NCI-H2227 treated with DMSO at 0.1 percent for 48 hours (cell line): ENCODE data around the gene MYO18B.

ENCODE experiments used
- DNase-seq: peaks from one replicate; lab custom pipeline; 2025; lab: John Stamatoyannopoulos, UW

The MYO18B gene

DNA sequence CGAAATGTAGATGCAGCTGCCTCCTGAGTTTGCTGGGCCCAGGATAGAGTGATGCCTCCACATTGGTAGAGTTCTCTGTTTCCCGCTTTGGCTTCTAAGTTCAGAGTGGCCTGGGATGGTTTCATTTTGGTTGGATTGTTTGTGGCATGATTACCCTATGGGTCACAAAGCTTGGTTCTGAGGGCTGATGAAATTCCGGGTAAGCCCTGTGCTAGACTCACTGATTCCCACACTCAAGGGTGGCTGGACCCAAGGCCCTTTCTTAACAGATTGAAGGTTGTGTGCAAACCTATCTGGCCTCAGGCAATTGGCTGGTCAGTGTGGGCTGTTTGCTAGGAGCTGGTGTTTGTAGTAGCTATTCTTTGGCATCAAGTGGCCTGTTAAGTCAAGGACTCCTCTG, 158.4 kb downstream of the MYO18B start:
- DNase-seq, result no peak

DNA sequence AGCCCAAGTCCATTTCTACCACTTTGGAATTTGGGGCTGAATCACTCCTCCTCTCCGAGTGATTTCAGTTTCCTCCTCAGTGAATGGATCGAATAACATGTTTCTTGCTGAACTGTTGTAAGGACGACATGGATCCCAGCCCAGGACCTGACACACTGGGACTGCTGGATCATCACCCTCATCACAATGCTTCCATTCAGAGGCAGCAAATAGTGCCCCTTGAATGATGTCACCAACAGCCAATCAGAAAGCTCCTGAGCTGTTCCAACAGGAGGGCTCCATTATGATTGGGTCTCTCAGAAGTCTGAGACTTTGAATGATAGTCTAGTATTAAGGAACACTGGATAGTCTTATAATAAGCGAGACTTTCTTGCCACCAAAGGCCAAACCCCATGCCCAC, 158.9 kb downstream of the MYO18B start:
- no peak for DNase-seq

DNA sequence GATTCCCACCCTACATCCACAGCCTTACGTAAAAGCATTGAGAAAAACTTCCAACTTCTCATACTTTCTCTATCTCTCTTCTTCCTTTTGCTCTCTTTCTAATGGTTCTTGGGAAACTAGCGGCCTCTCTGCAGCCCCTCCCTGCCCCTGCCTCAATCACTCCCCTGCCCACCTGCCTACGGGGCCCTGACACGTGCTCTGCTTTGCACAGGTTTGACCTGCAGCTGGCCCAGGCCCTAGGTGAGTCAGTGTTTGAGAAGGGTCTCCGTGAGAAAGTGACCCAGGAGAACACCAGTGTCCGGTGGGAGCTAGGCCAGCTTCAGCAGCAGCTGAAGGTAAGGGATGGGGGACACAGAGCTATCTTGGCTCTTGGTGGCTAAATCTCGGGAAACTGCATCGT, 160.4 kb downstream of the MYO18B start:
- DNase-seq, result no peak

DNA sequence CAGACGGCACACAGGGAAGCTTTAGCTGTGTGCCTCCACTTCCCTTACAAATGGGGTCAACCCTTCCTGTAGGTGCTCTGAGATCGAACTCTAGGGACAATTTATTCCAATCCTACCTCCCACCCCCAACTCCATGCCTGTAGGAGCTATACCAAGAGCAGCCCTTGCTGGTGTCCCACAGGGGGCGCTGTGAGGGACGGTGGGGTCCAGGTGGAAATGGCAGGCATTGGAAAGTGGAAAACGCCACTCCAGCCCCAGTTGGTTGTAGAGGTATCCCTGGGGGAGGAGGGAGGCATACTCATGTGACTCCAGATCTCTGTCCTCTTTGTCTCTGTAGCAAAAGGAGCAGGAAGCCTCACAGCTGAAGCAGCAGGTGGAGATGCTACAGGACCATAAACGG, 161.3 kb downstream of the MYO18B start:
- DNase-seq, result no peak

DNA sequence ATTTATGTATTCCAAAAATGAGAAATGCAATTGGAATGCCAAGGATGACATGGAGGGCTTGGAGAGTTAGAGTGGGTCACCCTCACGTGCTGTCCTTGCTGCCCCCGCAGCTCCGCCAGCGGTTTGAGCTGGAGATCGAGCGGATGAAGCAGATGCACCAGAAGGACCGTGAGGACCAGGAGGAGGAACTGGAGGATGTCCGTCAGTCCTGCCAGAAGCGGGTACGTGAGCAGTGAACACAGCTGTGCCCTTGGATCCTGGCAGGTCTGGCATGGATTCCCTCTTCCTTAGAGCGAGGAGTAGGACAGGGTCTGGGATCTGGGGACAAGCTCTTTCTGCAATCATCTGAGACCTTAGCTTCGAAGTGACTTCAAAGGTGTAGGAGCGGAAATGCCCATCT, 166.2 kb downstream of the MYO18B start:
- DNase-seq, result no peak

DNA sequence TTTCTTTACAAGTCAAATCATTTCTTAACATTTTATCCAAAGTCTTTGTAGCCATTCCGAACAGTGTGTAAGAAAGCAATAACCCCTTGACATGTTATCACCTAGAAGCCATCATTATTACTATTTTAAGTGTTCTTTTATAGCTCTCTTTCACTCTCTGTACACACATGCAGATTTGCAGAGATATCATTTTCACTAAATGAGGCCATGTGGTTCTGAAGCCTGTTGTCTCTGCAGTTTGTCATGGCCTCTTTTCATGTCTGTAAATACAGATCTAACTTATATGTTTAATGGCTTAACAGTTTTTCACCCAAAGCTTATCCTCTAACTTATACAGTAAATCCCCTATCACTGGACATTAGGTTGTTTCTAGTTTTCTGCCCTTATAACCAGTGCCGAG, 166.8 kb downstream of the MYO18B start:
- DNase-seq, result no peak

DNA sequence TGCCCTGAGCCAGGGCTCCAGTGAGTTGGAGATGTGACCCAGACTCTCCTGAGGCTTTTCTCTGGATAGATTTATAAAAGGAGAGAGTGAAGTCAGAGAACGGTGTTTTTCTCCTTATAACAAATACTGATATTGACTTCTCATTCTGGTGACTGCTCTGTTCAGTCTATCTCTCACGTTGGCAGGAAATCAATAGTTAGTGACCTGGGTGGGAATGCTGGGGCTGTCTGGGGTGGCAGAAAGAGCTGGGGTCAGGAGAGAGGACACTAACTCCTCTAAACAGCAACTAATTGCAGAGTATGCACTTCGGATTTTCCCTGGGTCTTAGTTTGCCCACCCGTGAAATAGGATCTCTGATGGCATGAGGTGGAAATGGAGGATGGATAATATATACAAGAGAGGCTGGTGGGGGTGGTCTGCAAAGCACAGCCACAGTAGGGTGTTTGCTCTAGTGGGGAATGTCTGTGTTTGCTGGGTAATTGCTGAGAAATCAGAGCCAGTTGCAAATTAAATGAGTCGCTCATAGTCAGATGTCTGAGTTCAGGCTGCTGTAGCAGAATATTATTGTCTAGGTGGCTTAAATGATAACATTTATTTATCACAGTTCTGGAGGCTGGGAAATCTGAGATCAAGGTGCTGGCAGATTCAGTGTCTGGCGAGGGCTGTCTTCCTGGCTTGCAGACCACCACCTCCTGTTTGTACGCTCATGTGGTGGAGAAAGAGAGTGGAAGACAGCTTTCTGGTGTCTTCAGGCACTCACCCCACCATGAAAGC, 167.8 kb downstream of the MYO18B start:
- no peak for DNase-seq

DNA sequence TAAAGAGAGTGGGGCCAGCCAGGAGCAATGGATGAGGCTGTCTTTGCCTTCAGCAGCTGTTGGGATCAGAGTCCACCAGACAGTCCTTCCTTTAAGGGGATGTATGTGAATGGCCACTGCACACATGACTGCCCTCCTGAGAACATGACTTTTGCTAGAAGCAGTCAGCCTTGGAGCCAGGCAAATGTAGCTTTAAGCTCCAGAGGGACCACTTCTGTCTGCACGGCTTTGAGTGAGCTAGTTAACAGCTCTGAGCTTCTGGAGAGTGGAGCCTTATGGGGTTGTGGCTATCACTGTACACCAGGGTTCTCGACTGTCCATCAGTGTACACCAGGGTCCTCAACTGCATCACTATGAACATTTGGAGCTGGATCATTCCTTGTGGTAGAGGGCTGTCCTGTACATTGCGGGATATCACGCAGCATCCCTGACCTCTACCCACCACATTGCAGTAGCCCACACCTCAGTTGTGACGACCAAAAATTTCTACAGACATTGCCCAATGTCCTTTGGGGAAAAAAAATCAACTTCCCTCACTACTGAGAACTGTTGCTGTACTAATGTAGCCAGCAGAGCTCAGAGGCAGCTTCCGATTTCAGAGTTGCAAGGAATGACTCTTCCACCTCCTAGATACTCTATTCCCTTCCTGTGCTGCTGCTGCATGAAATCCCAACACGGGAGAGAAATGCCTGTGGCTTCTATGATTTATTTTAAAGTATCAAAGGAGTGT, 169.4 kb downstream of the MYO18B start:
- DNase-seq, result no peak

DNA sequence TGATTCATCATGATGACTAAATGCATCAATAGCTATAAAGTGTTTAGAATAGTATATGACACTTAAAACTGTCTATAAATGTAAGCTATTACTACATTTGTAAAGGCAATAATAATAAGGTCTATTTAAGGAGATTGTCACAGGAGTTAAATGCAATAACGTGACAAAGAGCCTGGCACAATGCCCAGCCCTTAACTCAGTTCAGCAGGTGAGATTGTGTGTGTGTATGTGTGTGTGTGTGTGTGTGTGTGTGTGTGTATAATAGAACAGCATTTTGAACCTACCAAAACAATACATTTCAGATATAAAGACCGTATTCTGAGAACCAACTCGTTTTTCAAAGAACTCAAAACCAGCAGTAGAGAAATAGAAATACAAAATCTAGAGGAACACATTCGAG, 177.5 kb downstream of the MYO18B start:
- peak; percentile 59 for DNase-seq

DNA sequence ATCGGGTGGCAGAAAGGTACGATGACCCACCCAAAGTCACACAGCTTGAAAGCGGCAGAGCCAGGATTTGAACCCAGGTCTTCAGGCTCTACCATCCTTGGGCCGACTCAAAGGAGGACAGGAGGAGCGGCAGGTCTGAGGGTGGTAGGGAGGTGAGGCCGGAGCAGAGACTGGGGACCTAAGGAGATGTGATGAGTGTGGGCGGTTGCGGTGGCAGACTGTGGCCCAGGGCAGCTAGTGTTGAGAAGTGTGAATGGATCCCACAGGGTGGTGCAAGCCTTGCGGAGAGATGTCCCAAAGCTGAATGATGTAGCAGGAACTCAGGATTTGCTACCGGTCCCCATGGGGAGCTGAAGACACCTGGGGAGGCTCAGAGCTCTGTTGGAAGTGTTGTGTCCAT, 180.2 kb downstream of the MYO18B start:
- DNase-seq, result no peak

DNA sequence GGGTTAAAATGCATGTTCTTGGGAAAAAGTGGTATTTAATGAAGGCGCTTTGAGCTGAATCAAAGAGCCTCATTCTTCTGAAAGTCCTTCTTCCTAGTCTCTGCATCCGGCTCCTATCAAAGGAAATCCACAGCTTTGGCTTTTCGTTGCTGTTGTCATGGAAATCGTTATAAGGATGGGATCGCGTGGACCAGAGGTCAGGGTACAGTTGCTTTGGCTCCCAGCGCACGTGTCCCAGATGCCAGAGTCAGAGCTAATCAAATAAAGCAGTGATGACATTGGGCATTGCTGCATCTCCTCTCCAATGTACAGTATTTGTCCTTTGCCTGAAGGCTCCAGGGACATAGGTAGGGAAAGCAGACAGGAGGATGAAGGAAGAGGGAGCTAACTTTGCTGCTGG, 181.9 kb downstream of the MYO18B start:
- DNase-seq, result peak; percentile 25

DNA sequence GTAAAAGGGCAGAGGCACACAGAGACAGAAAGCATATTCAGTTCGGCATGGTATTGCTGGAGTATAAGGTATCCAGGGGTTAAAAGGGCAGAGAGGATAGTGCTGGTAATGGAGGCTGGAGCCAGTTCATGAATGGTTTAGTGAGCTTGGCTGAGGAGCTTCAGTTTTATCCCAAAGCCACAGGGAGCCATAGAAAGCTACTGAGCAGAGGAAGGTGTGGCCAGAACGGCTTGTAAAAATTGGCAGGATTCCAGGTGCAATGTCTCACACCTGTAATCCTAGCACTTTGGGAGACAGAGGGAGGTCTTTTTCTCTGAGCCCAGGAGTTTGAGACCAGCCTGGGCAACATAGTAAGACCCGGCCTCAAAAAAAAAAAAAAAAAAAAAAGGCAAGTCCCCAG, 186.1 kb downstream of the MYO18B start:
- DNase-seq, result no peak

DNA sequence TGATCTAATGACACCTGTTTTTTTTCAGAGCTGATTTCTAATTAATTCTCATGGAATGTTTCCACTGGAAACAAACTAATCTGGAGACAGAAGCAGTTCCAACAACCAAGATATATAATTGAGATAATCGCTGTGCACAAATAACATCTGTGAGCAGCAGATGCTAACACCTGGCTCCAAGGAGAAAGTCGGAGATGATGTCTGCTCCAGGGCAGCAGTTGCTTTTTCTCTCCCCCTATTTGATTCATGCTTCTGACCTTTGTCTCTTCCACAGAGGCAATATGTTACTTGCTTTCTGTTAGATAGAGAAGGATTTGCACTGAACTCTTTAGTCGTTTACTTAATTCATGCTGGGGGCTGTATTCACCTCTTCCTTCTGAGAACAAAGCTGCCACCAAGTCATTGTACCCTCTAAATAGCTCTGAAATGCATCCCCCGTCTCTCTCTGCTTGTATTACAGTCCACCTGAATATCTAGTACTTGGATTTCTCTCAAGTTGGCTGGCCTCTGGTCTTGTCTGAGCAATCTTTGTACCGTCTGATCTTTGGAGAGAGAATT, 187.4 kb downstream of the MYO18B start:
- DNase-seq, result peak; percentile 35

DNA sequence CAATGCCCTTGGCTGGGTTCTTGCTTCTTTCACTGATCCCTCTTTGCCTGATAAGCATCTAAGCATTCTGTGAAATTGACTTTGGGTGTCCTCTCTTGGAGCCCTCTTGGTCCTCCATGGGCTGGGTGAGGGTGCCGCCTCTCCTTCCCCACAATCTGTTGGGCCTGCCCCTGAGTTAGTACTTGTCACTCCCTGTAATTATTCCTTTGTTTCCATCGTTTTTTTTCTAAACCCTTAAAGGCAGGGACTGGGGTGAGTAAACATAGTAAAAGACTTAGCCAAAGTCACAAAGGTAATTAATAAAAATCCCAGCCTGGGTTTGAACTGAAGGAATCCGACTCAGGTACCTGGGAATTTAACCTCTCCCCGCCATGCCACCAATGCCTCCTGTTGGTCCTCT, 188.1 kb downstream of the MYO18B start:
- DNase-seq, result no peak

DNA sequence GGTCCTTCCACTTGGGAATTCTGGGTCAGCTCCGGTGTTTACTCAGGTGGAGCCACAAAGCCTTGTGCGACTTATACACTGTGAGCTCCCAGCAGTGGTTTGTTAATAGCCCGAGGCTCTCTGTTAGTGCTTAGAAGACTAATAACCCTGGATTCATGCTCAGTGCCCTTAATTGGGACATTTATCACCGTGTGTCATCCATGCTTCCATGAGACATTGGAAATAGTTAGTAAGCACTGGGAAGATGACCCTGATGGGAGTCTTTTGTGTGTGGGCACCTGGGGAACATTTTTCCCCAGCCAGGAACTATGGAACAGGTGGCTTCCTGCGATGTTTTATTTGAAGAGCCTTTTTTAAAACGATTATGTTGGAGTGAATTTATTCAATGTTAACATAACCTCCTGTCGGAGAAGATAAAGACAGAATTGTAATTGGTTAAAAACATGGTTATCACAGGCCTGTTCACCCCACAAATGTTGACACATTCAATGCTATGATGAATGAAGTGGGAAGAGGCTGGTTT, 188.9 kb downstream of the MYO18B start:
- peak; percentile 71 for DNase-seq

DNA sequence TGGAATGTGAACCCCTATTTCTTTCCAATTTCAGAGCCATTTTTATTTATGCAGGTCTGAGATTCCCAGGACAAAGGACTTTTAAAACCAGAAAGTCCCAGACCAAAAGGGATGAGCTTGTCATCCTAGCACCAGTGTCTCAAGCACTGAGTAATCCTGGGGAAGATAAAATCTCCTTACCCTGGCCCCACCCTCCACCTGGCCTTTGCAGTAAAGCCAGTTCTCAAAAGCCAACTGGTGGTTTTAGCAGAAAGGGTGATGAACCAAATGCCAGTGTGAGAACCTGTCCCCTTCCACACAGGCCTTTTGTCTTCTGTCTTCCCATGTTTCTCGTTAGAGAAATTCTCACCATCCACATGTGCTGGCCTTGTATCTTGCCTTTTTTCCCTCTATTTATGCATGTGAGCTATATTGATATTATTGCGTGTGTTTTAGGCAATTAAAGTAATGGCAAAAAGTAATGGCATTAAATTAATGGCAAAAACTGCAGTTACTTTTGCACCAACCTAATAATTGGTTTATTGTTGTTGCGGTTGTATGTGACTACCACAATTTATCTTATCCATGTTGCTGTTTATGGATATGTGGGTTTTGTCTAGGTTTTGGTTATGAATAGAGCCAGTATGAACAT, 191.3 kb downstream of the MYO18B start:
- no peak for DNase-seq

DNA sequence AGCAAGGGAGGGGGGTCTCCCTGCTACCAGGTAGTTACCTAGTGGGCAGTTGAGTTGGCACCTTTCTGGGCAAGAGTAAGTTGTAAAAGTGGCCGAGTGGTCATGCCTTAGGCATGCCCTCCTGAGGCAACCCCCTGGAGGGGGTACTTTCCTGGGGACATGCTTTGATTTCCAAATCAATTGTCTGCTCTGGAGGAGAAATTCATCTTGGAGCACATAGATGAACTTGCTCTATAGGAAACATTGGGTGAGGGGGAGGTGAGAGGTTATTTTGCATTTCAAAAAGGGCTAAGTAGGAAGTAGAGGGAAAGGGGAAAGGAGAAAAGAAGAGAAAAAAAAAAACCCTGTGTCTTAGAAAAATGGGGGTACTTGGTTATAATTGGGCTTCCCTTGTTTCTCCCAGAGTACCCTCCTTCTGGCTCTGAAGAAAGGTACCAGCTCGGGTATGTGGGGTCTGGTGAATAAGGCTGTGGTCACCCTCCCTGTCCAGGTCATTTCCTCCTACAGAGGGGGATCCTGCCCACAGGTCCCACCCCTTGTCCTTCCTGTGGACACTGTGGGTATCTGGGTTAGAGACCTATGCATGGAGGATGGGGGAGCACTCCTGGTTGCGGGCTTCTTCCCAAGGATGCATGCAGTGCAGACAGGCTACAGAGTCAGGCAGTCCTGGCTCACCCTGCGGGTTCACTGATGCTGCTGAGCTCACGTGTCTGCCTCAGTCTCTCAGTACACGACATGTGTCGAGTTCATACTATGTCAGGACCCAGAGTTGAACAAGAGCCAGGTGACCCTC, 193.5 kb downstream of the MYO18B start:
- no peak for DNase-seq

DNA sequence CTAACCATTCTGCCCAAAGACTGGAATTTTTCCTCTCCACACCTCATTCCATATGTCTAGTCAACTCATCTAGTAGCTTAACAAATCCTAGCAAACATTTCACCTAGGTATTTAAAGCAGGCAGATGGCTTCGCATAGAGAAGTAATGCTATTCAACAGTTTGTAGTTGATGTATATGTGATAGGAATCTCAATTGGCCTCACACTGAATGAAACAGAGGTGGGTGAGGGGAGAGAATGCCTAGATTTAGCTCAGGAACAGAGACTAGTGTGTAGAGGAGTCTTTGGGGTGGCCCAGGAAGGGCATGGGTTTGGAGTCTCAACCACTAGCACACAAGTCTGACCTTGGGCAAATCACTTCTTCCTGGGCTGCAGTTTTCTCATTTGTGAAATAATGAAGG, 196.2 kb downstream of the MYO18B start:
- no peak for DNase-seq

DNA sequence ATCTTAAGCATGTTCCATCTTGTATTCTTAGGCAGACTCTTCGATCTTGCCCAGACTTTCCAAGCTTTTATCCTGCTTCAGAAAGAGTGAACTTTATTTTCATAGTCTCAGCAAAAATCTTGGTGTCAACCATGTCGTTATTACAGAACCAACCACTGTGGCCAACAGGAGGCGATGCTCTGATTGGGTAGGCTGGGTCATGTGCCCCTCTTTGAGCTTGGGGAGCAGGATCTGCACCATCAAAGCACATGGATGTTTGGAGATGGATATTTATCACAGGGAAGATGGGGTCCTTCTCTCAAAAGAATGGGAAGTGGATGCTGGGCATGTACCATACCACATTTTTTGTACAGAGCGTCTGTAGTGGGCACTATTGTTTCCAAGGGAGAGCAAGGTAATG, 197.4 kb downstream of the MYO18B start:
- no peak for DNase-seq

DNA sequence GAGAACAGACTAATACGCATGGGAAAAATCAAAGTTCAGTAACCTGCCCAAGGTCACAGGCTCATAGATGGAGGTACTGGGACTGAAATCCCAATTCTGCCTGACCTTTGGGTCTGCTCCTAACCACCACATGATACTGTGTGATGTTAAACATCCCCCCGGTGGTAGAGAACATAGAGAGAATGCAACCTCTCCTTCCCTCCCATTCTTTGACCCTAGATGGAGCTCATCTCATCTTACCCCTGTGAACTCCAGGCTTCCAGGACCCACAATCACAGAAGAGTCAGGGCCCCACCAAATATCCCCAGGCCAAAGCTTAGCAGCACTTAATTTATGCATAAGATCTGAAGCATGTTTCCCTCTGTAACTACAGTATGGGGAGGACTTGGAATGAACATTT, 198.5 kb downstream of the MYO18B start:
- DNase-seq, result no peak

DNA sequence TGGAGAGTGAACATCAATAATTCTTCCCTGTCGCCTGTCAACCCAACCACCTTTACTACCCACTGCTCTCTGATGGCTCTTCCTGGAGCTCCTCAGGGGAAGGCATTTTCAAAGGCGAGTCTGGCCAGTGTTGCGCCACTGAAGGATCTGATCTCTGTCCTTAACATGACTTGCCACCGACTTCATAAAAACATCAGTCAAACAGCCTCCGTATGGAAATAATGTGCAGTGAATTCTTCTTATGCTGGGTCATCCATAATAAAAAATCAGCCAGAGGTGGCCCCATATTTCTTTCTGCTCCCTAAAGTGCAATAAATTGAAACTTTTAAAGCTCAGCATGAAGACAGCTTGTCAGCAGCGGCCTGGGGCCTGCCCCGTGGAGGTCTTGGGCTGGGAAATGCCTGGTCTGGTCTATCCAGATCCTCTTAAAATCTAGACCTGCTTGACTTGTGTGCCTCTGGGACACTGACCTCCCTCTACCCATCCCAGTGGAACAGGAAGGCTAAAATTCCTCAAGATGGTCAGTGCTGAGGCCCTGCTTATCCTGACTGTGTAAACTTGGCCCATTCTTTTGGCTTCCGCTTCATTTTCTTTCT, 199.5 kb downstream of the MYO18B start:
- DNase-seq, result no peak
